Sigmoid colon (tissue), 7 donors: ENCODE data around the gene DCX. TPM values are rescaled to one million over a fixed set of nuclear protein-coding genes. Genes with fewer than 3 reads are reported as not detected.

Experiments
- DNase-seq: peaks from one replicate; pipeline ENCODE4 v3.0.0-alpha.2; 2019
- H3K27ac ChIP-seq, 4 donors: fragments of 200-600 bp; sonication (generic); one replicate each; pipeline ENCODE4 v1.5.1; 2016 to 2019; ENCODE audit warnings: mild to moderate bottlenecking in 1 of 4
- H3K27me3 ChIP-seq, 3 donors: fragments of 200-600 bp; sonication (generic); one replicate each; pipeline ENCODE4 v1.5.1; 2019; ENCODE audit warnings: mild to moderate bottlenecking in 1 of 3
- H3K36me3 ChIP-seq, 4 donors: fragments of 200-600 bp; sonication (generic); one replicate each; pipeline ENCODE4 v1.5.1; 2016 to 2019
- H3K4me1 ChIP-seq, 4 donors: fragments of 200-600 bp; sonication (generic); one replicate each; pipeline ENCODE4 v1.5.1; 2017 to 2019
- H3K4me3 ChIP-seq, 4 donors: fragments of 200-600 bp; sonication (generic); one replicate each; pipeline ENCODE4 v1.5.1; 2017 to 2019; ENCODE audit warnings: mild to moderate bottlenecking in 2 of 4, moderate library complexity in 1 of 4
- H3K9me3 ChIP-seq, 4 donors: fragments of 200-600 bp in 3 of 4; sonication (generic) in 3 of 4; one replicate each; pipeline versions ENCODE4 v1.5.1 to v1.6.1; 2013 to 2019
- EP300 ChIP-seq, 4 donors: sonication (generic); formaldehyde crosslinking; IDR thresholded peaks; one replicate each; pipeline ENCODE4 v1.6.1; 2017; ENCODE audit warnings: antibody characterized with exemption in 4 of 4
- POLR2A ChIP-seq, 2 donors: fragments of 450-650 bp; IDR thresholded peaks; one replicate each; pipeline ENCODE4 v1.6.1; 2016; ENCODE audit warnings: antibody characterized with exemption in 2 of 2, mild to moderate bottlenecking in 2 of 2, moderate library complexity in 2 of 2
- POLR2AphosphoS5 ChIP-seq, 4 donors: sonication (generic); formaldehyde crosslinking; IDR thresholded peaks; one replicate each; pipeline ENCODE4 v1.6.1; 2017; ENCODE audit warnings: antibody characterized with exemption in 4 of 4
- WGBS, 2 donors: extraction: QIAGEN DNeasy Blood & Tissue Kit; methylation state at CpG; one replicate each; pipeline ENCODE4 v1.1.7; 2013; 5-methylcytosine and 5-hydroxymethylcytosine counted together
- intact Hi-C: fragments of 100-400 bp; cut with DNase I; formaldehyde crosslinking; loops from one replicate; pipeline ENCODE4 v1.15.1; 2023
- polyA plus RNA-seq, 3 donors: library from polyadenylated mRNA; stranded (reverse); fragments of 200-250 nt; gene quantifications; one replicate each; pipeline ENCODE4 v1.2.3, GENCODE V29; 2013
- total RNA-seq, 4 donors: library from RNA; depleted of rRNA; stranded (reverse); fragments of >200 nt; gene quantifications; one replicate each; pipeline ENCODE4 v1.1.0, GENCODE V29; 2016
- TF ChIP-seq, protein P1 (sequence below), 4 experiments: fragments of 450-650 bp in 3 of 4; fragments of 200-600 bp in 1 of 4; IDR thresholded peaks; one replicate each; pipeline ENCODE4 v1.5.1; 2016 to 2019; ENCODE audit warnings: antibody characterized with exemption in 4 of 4, mild to moderate bottlenecking in 3 of 4, moderate library complexity in 2 of 4
- donor health status: healthy with polysubstance abuse.
- donor health status: Bipolar disorder and iron deficiency.
- donor health status: healthy.

The DCX gene
- total and polyA plus RNA-seq, 7 donors = under 0.01 to 1.4 (median 0.15) TPM; not detected in 1

DNA sequence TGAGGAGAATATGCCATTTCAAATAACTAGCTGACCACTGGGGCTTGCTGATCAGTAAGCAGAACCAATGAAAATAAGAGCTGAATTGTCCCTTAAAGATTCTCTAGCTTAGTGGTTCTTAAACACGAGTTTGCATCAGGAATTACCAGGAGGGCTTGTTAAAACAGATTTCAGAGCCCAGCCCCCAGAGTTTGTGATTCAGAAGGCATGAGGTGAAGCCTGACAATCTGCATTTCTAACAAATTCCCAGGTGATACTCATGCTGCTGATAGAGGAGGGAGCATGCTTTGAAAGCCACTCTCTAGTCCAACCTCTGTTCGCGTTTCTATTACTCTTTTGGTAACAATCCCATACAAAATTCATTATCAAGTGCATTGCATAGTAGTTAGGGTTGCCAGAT lies 35.5 kb downstream of the DCX start:
- WGBS, 2 donors = 42 to 43% methylated on average over 3 of the region's 3 CpGs
- no peaks in the 10 kb centered on the region for H3K9me3 ChIP-seq
- H3K36me3 ChIP-seq = no peaks in the 10 kb centered on the region
- H3K4me1 ChIP-seq = no peaks in the 10 kb centered on the region
- no peak overlapping the region for H3K4me3 ChIP-seq
- DNase-seq = no peak
- TF ChIP-seq POLR2AphosphoS5 (IDR thresholded peaks at IDR 0.05) (no peak), POLR2A (IDR thresholded peaks at IDR 0.05) (no peak), EP300 (IDR thresholded peaks at IDR 0.05) (no peak)
- TF ChIP-seq, protein P1, sequence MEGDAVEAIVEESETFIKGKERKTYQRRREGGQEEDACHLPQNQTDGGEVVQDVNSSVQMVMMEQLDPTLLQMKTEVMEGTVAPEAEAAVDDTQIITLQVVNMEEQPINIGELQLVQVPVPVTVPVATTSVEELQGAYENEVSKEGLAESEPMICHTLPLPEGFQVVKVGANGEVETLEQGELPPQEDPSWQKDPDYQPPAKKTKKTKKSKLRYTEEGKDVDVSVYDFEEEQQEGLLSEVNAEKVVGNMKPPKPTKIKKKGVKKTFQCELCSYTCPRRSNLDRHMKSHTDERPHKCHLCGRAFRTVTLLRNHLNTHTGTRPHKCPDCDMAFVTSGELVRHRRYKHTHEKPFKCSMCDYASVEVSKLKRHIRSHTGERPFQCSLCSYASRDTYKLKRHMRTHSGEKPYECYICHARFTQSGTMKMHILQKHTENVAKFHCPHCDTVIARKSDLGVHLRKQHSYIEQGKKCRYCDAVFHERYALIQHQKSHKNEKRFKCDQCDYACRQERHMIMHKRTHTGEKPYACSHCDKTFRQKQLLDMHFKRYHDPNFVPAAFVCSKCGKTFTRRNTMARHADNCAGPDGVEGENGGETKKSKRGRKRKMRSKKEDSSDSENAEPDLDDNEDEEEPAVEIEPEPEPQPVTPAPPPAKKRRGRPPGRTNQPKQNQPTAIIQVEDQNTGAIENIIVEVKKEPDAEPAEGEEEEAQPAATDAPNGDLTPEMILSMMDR (IDR thresholded peaks at IDR 0.05) = no peak
- intact Hi-C loops = no loop called here
- H3K27ac ChIP-seq = no peak overlapping the region
- H3K27me3 ChIP-seq = no peaks in the 10 kb centered on the region

DNA sequence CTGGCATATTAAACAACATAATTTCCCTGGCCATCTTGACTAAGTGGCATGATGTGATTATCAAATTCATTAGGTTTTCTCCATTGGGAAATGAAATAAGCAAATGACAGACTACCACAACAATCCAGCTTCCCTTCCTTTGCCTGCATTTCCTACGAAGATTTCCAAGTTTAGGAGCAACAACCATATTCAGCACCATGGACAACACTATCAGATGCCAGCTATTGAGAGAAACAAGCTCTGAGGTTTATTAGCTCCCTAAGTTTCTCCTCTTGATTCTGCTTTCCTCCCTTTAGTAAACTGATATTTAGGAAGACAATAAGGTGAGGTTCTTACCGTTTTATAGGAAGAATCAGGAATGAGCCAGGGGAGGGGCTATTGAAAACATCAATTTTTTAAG lies 36.2 kb downstream of the DCX start:
- Histone ChIP-seq H3K4me1 (no peaks in the 10 kb centered on the region), H3K27me3 (no peaks in the 10 kb centered on the region), H3K4me3 (no peak overlapping the region), H3K27ac (no peak overlapping the region), H3K36me3 (no peaks in the 10 kb centered on the region), H3K9me3 (no peaks in the 10 kb centered on the region)
- no peak for DNase-seq
- WGBS, 2 donors = 7 to 20% methylated on average over 2 of the region's 2 CpGs
- TF ChIP-seq POLR2A (IDR thresholded peaks at IDR 0.05) (no peak), POLR2AphosphoS5 (IDR thresholded peaks at IDR 0.05) (no peak), EP300 (IDR thresholded peaks at IDR 0.05) (no peak)
- TF ChIP-seq, protein P1 (IDR thresholded peaks at IDR 0.05) = no peak
- intact Hi-C loops = no loop called here

DNA sequence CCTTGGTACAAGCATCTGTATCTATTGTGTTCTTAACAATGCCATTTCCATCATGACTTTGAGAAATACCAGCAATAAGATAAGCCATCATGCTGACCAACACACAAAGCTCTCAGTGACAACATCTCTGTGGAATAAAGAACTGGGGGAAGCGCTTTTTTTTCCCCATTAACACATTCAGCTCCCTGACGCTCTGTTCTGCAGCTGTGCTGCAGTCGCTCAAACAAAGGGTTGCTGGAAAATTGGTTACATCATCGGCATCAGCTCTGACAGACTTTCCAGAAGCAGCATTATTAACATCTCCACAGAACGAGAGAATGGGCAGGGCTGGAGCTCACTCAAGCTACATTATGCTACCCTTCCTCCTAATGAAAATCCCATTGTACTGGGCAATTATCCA lies 39.9 kb downstream of the DCX start:
- Histone ChIP-seq H3K27ac (no peak overlapping the region), H3K36me3 (no peaks in the 10 kb centered on the region), H3K27me3 (no peaks in the 10 kb centered on the region), H3K4me1 (no peaks in the 10 kb centered on the region), H3K4me3 (no peak overlapping the region), H3K9me3 (no peaks in the 10 kb centered on the region)
- WGBS, 2 donors = 58 to 72% methylated on average over 5 of the region's 5 CpGs
- TF ChIP-seq, protein P1 (IDR thresholded peaks at IDR 0.05) = no peak
- TF ChIP-seq POLR2AphosphoS5 (IDR thresholded peaks at IDR 0.05) = no peak
- TF ChIP-seq EP300 (IDR thresholded peaks at IDR 0.05) = no peak
- TF ChIP-seq POLR2A (IDR thresholded peaks at IDR 0.05) = no peak
- intact Hi-C loops = no loop called here
- no peak for DNase-seq

DNA sequence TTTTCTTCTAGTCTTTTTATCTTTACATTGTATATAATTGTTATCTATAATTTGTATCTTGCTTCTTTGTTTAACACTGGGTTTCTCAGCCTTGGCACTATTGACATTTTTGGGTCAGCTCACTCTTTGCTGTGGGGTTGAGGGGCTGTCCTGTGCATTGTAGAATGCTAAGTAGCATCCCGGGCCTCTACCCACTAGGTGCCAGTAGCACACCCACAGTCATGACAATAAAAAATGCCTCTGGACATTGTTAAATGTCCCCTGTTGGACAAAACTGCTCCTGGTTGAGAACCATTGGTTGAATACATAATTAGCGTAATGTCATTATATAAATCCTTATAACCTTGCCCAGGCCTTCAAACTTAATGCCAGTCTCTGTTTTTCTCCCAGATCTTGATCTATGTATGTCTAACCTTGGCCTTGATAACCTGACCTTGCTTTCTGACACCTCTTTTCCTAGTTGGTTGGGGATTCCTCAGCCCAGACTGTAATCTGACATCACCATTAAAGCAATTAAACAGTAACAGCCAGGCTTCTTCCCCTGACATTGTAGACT lies 46.1 kb downstream of the DCX start:
- intact Hi-C loops = no loop called here
- Histone ChIP-seq H3K4me3 (no peak overlapping the region), H3K9me3 (no peaks in the 10 kb centered on the region), H3K36me3 (no peaks in the 10 kb centered on the region), H3K4me1 (no peaks in the 10 kb centered on the region), H3K27ac (no peak overlapping the region), H3K27me3 (no peaks in the 10 kb centered on the region)
- no peak for TF ChIP-seq EP300 (IDR thresholded peaks at IDR 0.05)
- no peak for TF ChIP-seq POLR2A (IDR thresholded peaks at IDR 0.05)
- no peak for TF ChIP-seq POLR2AphosphoS5 (IDR thresholded peaks at IDR 0.05)
- TF ChIP-seq, protein P1 (IDR thresholded peaks at IDR 0.05) = no peak
- no peak for DNase-seq
- WGBS, 2 donors = 83 to 93% methylated on average over 2 of the region's 2 CpGs

DNA sequence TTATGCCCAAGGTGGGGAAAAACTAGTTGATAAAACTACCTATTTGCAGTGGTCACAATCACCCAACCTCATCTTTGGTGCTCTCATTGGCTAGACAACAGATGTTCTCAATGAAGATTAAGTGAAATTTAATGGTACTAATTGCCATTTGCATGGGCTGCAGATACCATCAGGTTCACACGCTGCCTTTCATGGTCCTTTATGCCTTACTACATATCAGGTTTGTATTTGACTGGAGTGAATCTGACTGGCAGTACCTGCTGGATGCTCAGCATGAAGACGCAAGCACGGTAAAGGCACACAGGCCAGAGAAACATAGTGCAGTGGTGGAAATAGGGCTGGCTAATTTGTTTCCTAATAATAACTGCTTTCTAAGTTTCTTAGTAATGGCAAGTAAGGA lies 48.3 kb downstream of the DCX start:
- TF ChIP-seq EP300 (IDR thresholded peaks at IDR 0.05) (no peak), POLR2AphosphoS5 (IDR thresholded peaks at IDR 0.05) (no peak), POLR2A (IDR thresholded peaks at IDR 0.05) (no peak)
- TF ChIP-seq, protein P1 (IDR thresholded peaks at IDR 0.05) = no peak
- no peak for DNase-seq
- no peaks in the 10 kb centered on the region for H3K36me3 ChIP-seq
- H3K9me3 ChIP-seq = no peaks in the 10 kb centered on the region
- H3K27ac ChIP-seq = no peak overlapping the region
- 90 to 93% methylated on average over 3 of the region's 3 CpGs for WGBS, 2 donors
- no peaks in the 10 kb centered on the region for H3K27me3 ChIP-seq
- intact Hi-C loops = no loop called here
- H3K4me3 ChIP-seq = no peak overlapping the region
- H3K4me1 ChIP-seq = no peaks in the 10 kb centered on the region
